GM12878 (cell line): Measurements from ENCODE around the gene ATXN1. TPM values are rescaled to one million over a fixed set of nuclear protein-coding genes. Genes with fewer than 3 reads are reported as not detected.

ENCODE experiments used
- ATAC-seq: fragments of 200-7000 bp; cut with Tn5 transposase; 3 replicates; pipeline ENCODE4 v1.9.1; 2020; ENCODE audit warnings: mild to moderate bottlenecking, moderate library complexity
- BruUV-seq: library from RNA; stranded (reverse); fragments of 400-500 nt; replicated peaks from 2 replicates; lab custom pipeline; 2021; lab: Mats Ljungman, UMichigan
- CTCF ChIA-PET: fragments of 300-600 bp; sonication (Branson Sonifier 250); formaldehyde crosslinking; extraction: SDS; loops from one replicate; lab custom pipeline; 2021; ENCODE audit warnings: inconsistent platforms; lab: Yijun Ruan, JAX
- POLR2A ChIA-PET: fragments of 350-600 bp; formaldehyde crosslinking; extraction: SDS; loops from one replicate; lab custom pipeline; 2021; ENCODE audit warnings: inconsistent platforms; lab: Charles Lee
- RAD21 ChIA-PET: fragments of 300-600 bp; sonication (Branson Sonifier 250); formaldehyde crosslinking; loops from one replicate; lab custom pipeline; 2023; ENCODE audit warnings: antibody characterized with exemption; ENCODE audit not compliant: unreplicated experiment; lab: Charles Lee
- SMC1A ChIA-PET: fragments of 300-600 bp; sonication (Branson Sonifier 250); formaldehyde crosslinking; loops from one replicate; lab custom pipeline; 2023; ENCODE audit not compliant: unreplicated experiment, uncharacterized antibody; lab: Charles Lee
- DNase-seq: peaks from one replicate; pipeline ENCODE4 v3.0.0-alpha.2; 2011; ENCODE audit warnings: low read depth, low spot score
- FAIRE-seq: peaks from 3 replicates; lab custom pipeline; 2011; peaks lifted over from hg19 to GRCh38; lab: Jason Lieb, UNC
- H2AFZ ChIP-seq: 2 replicates; pipeline ENCODE4 v1.6.0; 2011; ENCODE audit warnings: low read depth, low read length, control low read depth; ENCODE audit not compliant: control insufficient read depth
- H3K27ac ChIP-seq: 2 replicates; pipeline ENCODE4 v1.5.1; 2011; ENCODE audit warnings: control low read depth; ENCODE audit not compliant: control insufficient read depth, insufficient read depth
- H3K27me3 ChIP-seq, 2 experiments: replicated peaks in 1 of 2; 2 replicates each; pipeline versions ENCODE4 v1.6.0 to v1.6.1; 2011; ENCODE audit warnings: low read length in 1 of 2; ENCODE audit not compliant: control insufficient read depth in 2 of 2, insufficient read depth in 2 of 2
- H3K36me3 ChIP-seq, 2 experiments: 2 replicates each; pipeline ENCODE4 v1.5.1; 2011; ENCODE audit warnings: low read length in 1 of 2; ENCODE audit not compliant: control insufficient read depth in 2 of 2, insufficient read depth in 2 of 2
- H3K4me1 ChIP-seq: 2 replicates; pipeline ENCODE4 v1.6.1; 2011; ENCODE audit warnings: mild to moderate bottlenecking, low read length, moderate library complexity, mixed read lengths; ENCODE audit not compliant: control insufficient read depth, insufficient read depth
- H3K4me2 ChIP-seq: 2 replicates; pipeline ENCODE4 v1.6.0; 2011; ENCODE audit warnings: control low read depth; ENCODE audit not compliant: control insufficient read depth, insufficient read depth
- H3K4me3 ChIP-seq: fragments of 200-600 bp; sonication (generic); 2 replicates; pipeline ENCODE4 v1.5.1; 2016
- H3K79me2 ChIP-seq: 2 replicates; pipeline ENCODE4 v1.6.0; 2011; ENCODE audit warnings: low read length; ENCODE audit not compliant: control insufficient read depth, insufficient read depth
- H3K9ac ChIP-seq: 2 replicates; pipeline ENCODE4 v1.8.0; 2011; ENCODE audit warnings: low read length, control low read depth, mixed read lengths; ENCODE audit not compliant: control insufficient read depth, insufficient read depth
- H3K9me3 ChIP-seq: replicated peaks from 3 replicates; pipeline ENCODE4 v1.5.1; 2011; ENCODE audit warnings: mild to moderate bottlenecking, low read length; ENCODE audit not compliant: control insufficient read depth, insufficient read depth
- H4K20me1 ChIP-seq: 2 replicates; pipeline ENCODE4 v1.6.0; 2011; ENCODE audit not compliant: control insufficient read depth, insufficient read depth
- ETV6 ChIP-seq, 2 experiments: fragments of 450-650 bp in 1 of 2; IDR thresholded peaks in 1 of 2; conservative IDR thresholded peaks in 1 of 2; 2 replicates each; pipeline ENCODE4 v1.6.1; 2014; ENCODE audit warnings: antibody characterized with exemption in 1 of 2, borderline replicate concordance in 1 of 2, low read depth in 1 of 2, mild to moderate bottlenecking in 1 of 2, moderate library complexity in 1 of 2
- FOS ChIP-seq: IDR thresholded peaks from 3 replicates; pipeline ENCODE4 v1.6.1; 2011; ENCODE audit warnings: borderline replicate concordance; ENCODE audit not compliant: insufficient read length; ENCODE audit errors: extremely low read depth
- IKZF2 ChIP-seq, 2 experiments: fragments of 450-650 bp; IDR thresholded peaks; 2 replicates each; pipeline ENCODE4 v1.6.1; 2017; ENCODE audit warnings: mild to moderate bottlenecking in 2 of 2, moderate library complexity in 2 of 2
- MXI1 ChIP-seq: fragments of 150-350 bp; IDR thresholded peaks from 2 replicates; pipeline ENCODE4 v1.6.1; 2011; ENCODE audit warnings: low read depth, mild to moderate bottlenecking, inconsistent platforms, low read length, improper control_type of control experiment
- NR2C1 ChIP-seq: fragments of 450-650 bp; IDR thresholded peaks from 2 replicates; pipeline ENCODE4 v1.6.1; 2017; ENCODE audit warnings: antibody characterized with exemption, mild to moderate bottlenecking, moderate library complexity
- NR2C2 ChIP-seq: IDR thresholded peaks from 2 replicates; pipeline ENCODE4 v1.6.1; 2011; ENCODE audit warnings: borderline replicate concordance, low read depth; ENCODE audit not compliant: control insufficient read depth, insufficient read length
- RAD21 ChIP-seq: IDR thresholded peaks from 2 replicates; pipeline ENCODE4 v1.6.1; 2011; ENCODE audit warnings: mild to moderate bottlenecking, low read depth, low read length, moderate library complexity; ENCODE audit not compliant: insufficient read depth
- SMAD1 ChIP-seq: fragments of 450-650 bp; IDR thresholded peaks from 2 replicates; pipeline ENCODE4 v1.6.1; 2018; ENCODE audit warnings: mild to moderate bottlenecking, low read depth; ENCODE audit not compliant: partially characterized antibody
- SP1 ChIP-seq: IDR thresholded peaks from one replicate; pipeline ENCODE4 v1.6.1; 2011; ENCODE audit warnings: low read depth, low read length
- ZBED1 ChIP-seq: IDR thresholded peaks from 2 replicates; pipeline ENCODE4 v1.6.1; 2016; ENCODE audit warnings: borderline replicate concordance
- ZNF207 ChIP-seq: fragments of 450-650 bp; IDR thresholded peaks from 2 replicates; pipeline ENCODE4 v1.6.1; 2014; ENCODE audit warnings: antibody characterized with exemption, mild to moderate bottlenecking, borderline replicate concordance
- WGBS: methylation state at CpG from one replicate; pipeline ENCODE4 v1.1.6; 2016; ENCODE audit warnings: low lambda C conversion rate; ENCODE audit not compliant: insufficient replicate concordance, insufficient coverage; ENCODE audit errors: missing lambda C conversion rate; 5-methylcytosine and 5-hydroxymethylcytosine counted together
- in situ Hi-C: fragments of 300-500 bp; cut with MboI; formaldehyde crosslinking; loops from 9 replicates; pipeline ENCODE4 v1.14.3; 2018; ENCODE audit warnings: mixed read lengths
- intact Hi-C: fragments of 100-400 bp; cut with micrococcal nuclease; formaldehyde crosslinking; loops from one replicate; pipeline ENCODE4 v1.14.2; 2022; ENCODE audit not compliant: unreplicated experiment
- polyA plus RNA-seq, 11 experiments: library from polyadenylated mRNA; depleted of rRNA in 4 of 11; unstranded in 6 of 11; stranded (reverse) in 5 of 11; fragments of >200 nt; fragmentation: Nextera tagmentation in 4 of 11; fragmentation: Illumina TruSeq in 1 of 11; extraction: Ambion mirVana in 4 of 11; extraction: Trizol in 1 of 11; gene quantifications; 1 replicate in 1 of 11; 2 replicates in 10 of 11; pipeline versions ENCODE4 v1.2.1 to v1.2.3, GENCODE V29; 2011 to 2016; ENCODE audit warnings: inconsistent platforms in 2 of 11, missing spikeins in 2 of 11, low read depth in 1 of 11
- total RNA-seq, 4 experiments: library from RNA; depleted of rRNA in 3 of 4; stranded (reverse); fragments of >200 nt in 3 of 4; fragmentation: Illumina TruSeq in 1 of 4; extraction: Trizol in 1 of 4; gene quantifications; 2 replicates each; pipeline versions ENCODE4 v1.2.1 to v1.2.3, GENCODE V29; 2013 to 2021
- TF ChIP-seq, protein P1 (sequence below): IDR thresholded peaks from 2 replicates; pipeline ENCODE4 v1.6.1; 2011; ENCODE audit warnings: low read depth, low read length, improper control_type of control experiment, borderline replicate concordance
- TF ChIP-seq, protein P2 (sequence below): fragments of 450-650 bp; IDR thresholded peaks from 2 replicates; pipeline ENCODE4 v1.6.1; 2016; ENCODE audit warnings: mild to moderate bottlenecking, moderate library complexity, borderline replicate concordance
- TF ChIP-seq, protein P3 (sequence below): IDR thresholded peaks from 2 replicates; pipeline ENCODE4 v1.6.1; 2012; ENCODE audit warnings: mild to moderate bottlenecking, low read depth, low read length

ATXN1 gene
- total and polyA plus RNA-seq, 10 of the 15 experiments (the other 5 are each of a cell fraction or from before 2014, with no cell fraction given): 12.2 to 51.2 (median 20.5) TPM

DNA sequence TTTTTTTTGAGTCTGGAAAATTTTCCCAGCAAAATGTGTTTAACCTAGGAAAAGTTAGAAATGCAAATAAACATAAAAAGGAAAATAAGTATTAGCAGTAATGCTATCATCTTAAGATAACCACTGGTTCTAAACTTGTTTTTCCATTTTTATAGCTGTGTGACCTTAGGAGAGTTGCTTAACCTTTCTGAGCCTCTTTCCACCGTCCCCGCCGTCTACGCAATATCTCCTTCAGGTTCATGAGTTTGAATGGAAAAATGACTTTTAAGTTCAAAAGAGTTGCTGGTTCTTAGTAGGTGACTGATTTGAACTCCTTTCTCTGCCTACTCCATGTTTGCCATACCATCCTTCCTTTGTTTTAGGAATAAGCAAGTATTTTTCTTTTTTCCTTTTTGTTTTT is 478.9 kb downstream of the ATXN1 start:
- Histone ChIP-seq H3K9me3 (no peaks in the 10 kb centered on the region), H4K20me1 (no peaks in the 10 kb centered on the region), H3K27me3 (no peaks in the 10 kb centered on the region; a peak in 2 of 4 replicates), H3K4me2 (no peak overlapping the region), H3K9ac (no peak overlapping the region), H3K79me2 (no peaks in the 10 kb centered on the region), H3K36me3 (no peaks in the 10 kb centered on the region), H2AFZ (no peak overlapping the region), H3K27ac (no peak overlapping the region), H3K4me3 (no peak overlapping the region), H3K4me1 (no peaks in the 10 kb centered on the region)
- BruUV-seq: no TSS peak
- RAD21 ChIA-PET: interaction anchor here (0.7 kb wide), 1 partner anchor 19 kb away, joined by 3 read pairs; no protein-coding TSS in a partner anchor
- CTCF ChIA-PET: no interaction called here
- FAIRE-seq (no peak), DNase-seq (no peak), ATAC-seq (no peak)
- SMC1A ChIA-PET: no interaction called here
- WGBS: 98% methylated on average over 4 of the region's 4 CpGs
- POLR2A ChIA-PET: no interaction called here
- intact Hi-C loops: loop anchor here (10.0 kb wide), 2 partner anchors 682 to 802 kb away; no protein-coding TSS in a partner anchor
- in situ Hi-C loops: loop anchor here (10.0 kb wide), 1 partner anchor 802 kb away; no protein-coding TSS in a partner anchor
- TF ChIP-seq, protein P1, sequence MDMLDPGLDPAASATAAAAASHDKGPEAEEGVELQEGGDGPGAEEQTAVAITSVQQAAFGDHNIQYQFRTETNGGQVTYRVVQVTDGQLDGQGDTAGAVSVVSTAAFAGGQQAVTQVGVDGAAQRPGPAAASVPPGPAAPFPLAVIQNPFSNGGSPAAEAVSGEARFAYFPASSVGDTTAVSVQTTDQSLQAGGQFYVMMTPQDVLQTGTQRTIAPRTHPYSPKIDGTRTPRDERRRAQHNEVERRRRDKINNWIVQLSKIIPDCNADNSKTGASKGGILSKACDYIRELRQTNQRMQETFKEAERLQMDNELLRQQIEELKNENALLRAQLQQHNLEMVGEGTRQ: no peak
- TF ChIP-seq IKZF2 (IDR thresholded peaks at IDR 0.05): no peak
- no peak for TF ChIP-seq NR2C1
- TF ChIP-seq SP1: no peak
- TF ChIP-seq FOS: no peak
- no peak for TF ChIP-seq ETV6 (conservative IDR thresholded peaks at IDR 0.05 in 1 of 2, IDR thresholded peaks at IDR 0.05 in 1 of 2; ENCODE audit: borderline replicate concordance in 1 of 2, low read depth in 1 of 2)
- no peak for TF ChIP-seq ZBED1
- TF ChIP-seq ZNF207: no peak
- TF ChIP-seq, protein P2, sequence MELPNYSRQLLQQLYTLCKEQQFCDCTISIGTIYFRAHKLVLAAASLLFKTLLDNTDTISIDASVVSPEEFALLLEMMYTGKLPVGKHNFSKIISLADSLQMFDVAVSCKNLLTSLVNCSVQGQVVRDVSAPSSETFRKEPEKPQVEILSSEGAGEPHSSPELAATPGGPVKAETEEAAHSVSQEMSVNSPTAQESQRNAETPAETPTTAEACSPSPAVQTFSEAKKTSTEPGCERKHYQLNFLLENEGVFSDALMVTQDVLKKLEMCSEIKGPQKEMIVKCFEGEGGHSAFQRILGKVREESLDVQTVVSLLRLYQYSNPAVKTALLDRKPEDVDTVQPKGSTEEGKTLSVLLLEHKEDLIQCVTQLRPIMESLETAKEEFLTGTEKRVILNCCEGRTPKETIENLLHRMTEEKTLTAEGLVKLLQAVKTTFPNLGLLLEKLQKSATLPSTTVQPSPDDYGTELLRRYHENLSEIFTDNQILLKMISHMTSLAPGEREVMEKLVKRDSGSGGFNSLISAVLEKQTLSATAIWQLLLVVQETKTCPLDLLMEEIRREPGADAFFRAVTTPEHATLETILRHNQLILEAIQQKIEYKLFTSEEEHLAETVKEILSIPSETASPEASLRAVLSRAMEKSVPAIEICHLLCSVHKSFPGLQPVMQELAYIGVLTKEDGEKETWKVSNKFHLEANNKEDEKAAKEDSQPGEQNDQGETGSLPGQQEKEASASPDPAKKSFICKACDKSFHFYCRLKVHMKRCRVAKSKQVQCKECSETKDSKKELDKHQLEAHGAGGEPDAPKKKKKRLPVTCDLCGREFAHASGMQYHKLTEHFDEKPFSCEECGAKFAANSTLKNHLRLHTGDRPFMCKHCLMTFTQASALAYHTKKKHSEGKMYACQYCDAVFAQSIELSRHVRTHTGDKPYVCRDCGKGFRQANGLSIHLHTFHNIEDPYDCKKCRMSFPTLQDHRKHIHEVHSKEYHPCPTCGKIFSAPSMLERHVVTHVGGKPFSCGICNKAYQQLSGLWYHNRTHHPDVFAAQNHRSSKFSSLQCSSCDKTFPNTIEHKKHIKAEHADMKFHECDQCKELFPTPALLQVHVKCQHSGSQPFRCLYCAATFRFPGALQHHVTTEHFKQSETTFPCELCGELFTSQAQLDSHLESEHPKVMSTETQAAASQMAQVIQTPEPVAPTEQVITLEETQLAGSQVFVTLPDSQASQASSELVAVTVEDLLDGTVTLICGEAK: no peak
- TF ChIP-seq SMAD1: no peak
- no peak for TF ChIP-seq RAD21
- no peak for TF ChIP-seq NR2C2
- TF ChIP-seq MXI1: no peak
- TF ChIP-seq, protein P3, sequence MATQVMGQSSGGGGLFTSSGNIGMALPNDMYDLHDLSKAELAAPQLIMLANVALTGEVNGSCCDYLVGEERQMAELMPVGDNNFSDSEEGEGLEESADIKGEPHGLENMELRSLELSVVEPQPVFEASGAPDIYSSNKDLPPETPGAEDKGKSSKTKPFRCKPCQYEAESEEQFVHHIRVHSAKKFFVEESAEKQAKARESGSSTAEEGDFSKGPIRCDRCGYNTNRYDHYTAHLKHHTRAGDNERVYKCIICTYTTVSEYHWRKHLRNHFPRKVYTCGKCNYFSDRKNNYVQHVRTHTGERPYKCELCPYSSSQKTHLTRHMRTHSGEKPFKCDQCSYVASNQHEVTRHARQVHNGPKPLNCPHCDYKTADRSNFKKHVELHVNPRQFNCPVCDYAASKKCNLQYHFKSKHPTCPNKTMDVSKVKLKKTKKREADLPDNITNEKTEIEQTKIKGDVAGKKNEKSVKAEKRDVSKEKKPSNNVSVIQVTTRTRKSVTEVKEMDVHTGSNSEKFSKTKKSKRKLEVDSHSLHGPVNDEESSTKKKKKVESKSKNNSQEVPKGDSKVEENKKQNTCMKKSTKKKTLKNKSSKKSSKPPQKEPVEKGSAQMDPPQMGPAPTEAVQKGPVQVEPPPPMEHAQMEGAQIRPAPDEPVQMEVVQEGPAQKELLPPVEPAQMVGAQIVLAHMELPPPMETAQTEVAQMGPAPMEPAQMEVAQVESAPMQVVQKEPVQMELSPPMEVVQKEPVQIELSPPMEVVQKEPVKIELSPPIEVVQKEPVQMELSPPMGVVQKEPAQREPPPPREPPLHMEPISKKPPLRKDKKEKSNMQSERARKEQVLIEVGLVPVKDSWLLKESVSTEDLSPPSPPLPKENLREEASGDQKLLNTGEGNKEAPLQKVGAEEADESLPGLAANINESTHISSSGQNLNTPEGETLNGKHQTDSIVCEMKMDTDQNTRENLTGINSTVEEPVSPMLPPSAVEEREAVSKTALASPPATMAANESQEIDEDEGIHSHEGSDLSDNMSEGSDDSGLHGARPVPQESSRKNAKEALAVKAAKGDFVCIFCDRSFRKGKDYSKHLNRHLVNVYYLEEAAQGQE: no peak
